ENCODE measurements around the gene SHROOM3. TPM values are rescaled to one million over a fixed set of nuclear protein-coding genes. Genes with fewer than 3 reads are reported as not detected.
"Not testable (repeated sequence)": the region's sequence is repeated elsewhere in the genome, so short reads cannot be mapped to it uniquely, and the experiment has no call there.

The SHROOM3 gene
- total RNA-seq, 1 donor from 2014 or later: 192 TPM

- intact Hi-C loops (cut with DNase I): no loop called here
- Histone ChIP-seq H3K36me3 (no peaks in the 10 kb centered on the region), H3K27ac (no peak overlapping the region), H3K9me3 (no peaks in the 10 kb centered on the region), H3K27me3 (no peaks in the 10 kb centered on the region), H3K4me3 (no peak overlapping the region), H3K4me1 (peaks cover 2 to 3% of the 10 kb centered on the region in 2 donors)
- no peak for TF ChIP-seq CTCF (IDR thresholded peaks at IDR 0.05)
- DNase-seq (ENCODE audit: low spot score in 2 of 2): no peak
Observed at GRCh38 chr4:76449362-76449767, 14.3 kb downstream of the SHROOM3 start.

GRCh38 chr4:76449833-76450232, 14.8 kb downstream of the SHROOM3 start:
- no peak overlapping the region for H3K4me3 ChIP-seq
- no peaks in the 10 kb centered on the region for H3K27me3 ChIP-seq
- H3K9me3 ChIP-seq: no peaks in the 10 kb centered on the region
- H3K27ac ChIP-seq: no peak overlapping the region
- DNase-seq (ENCODE audit: low spot score in 2 of 2): no peak
- H3K36me3 ChIP-seq: no peaks in the 10 kb centered on the region
- peaks cover 2 to 3% of the 10 kb centered on the region in 2 donors for H3K4me1 ChIP-seq
- TF ChIP-seq CTCF (IDR thresholded peaks at IDR 0.05): no peak
- intact Hi-C loops (cut with DNase I): no loop called here

- no peaks in the 10 kb centered on the region for H3K27me3 ChIP-seq
- DNase-seq (ENCODE audit: low spot score in 2 of 2): no peak
- peaks cover 0 to 2% of the 10 kb centered on the region in 2 donors for H3K4me1 ChIP-seq
- H3K9me3 ChIP-seq: no peaks in the 10 kb centered on the region
- H3K4me3 ChIP-seq: no peak overlapping the region
- H3K27ac ChIP-seq: no peak overlapping the region
- no peaks in the 10 kb centered on the region for H3K36me3 ChIP-seq
- TF ChIP-seq CTCF (IDR thresholded peaks at IDR 0.05): no peak
- intact Hi-C loops (cut with DNase I): no loop called here
Observed at GRCh38 chr4:76453232-76453631, 18.2 kb downstream of the SHROOM3 start.

- H3K9me3 ChIP-seq; H3K27ac ChIP-seq; intact Hi-C loops (cut with DNase I); H3K4me3 ChIP-seq; H3K36me3 ChIP-seq; H3K4me1 ChIP-seq; H3K27me3 ChIP-seq; DNase-seq (ENCODE audit: low spot score in 2 of 2): not testable (repeated sequence)
Observed at GRCh38 chr4:76454073-76454472, 19.0 kb downstream of the SHROOM3 start.

- no peak overlapping the region for H3K27ac ChIP-seq
- intact Hi-C loops (cut with DNase I): no loop called here
- TF ChIP-seq CTCF (IDR thresholded peaks at IDR 0.05): no peak
- H3K36me3 ChIP-seq: no peaks in the 10 kb centered on the region
- H3K4me1 ChIP-seq: peaks cover 0 to 6% of the 10 kb centered on the region in 2 donors
- H3K4me3 ChIP-seq: no peak overlapping the region
- peaks cover 0 to 1% of the 10 kb centered on the region in 2 donors for H3K9me3 ChIP-seq
- no peaks in the 10 kb centered on the region for H3K27me3 ChIP-seq
- no peak for DNase-seq (ENCODE audit: low spot score in 2 of 2)
Observed at GRCh38 chr4:76457885-76458284, 22.9 kb downstream of the SHROOM3 start.

GRCh38 chr4:76458297-76458696, 23.3 kb downstream of the SHROOM3 start:
- Histone ChIP-seq H3K4me1 (peaks cover 0 to 6% of the 10 kb centered on the region in 2 donors), H3K27ac (no peak overlapping the region), H3K36me3 (no peaks in the 10 kb centered on the region), H3K27me3 (no peaks in the 10 kb centered on the region), H3K9me3 (peaks cover 0 to 5% of the 10 kb centered on the region in 2 donors), H3K4me3 (no peak overlapping the region)
- no peak for TF ChIP-seq CTCF (IDR thresholded peaks at IDR 0.05)
- intact Hi-C loops (cut with DNase I): no loop called here
- no peak for DNase-seq (ENCODE audit: low spot score in 2 of 2)

Data from ascending aorta (tissue), 2 donors.